Stimulated activated naive CD8-positive, alpha-beta T cell treated with anti-CD3 and anti-CD28 coated beads, Interleukin-15, Interleukin-2, amounts not matched to agents 100 U/mL and 50 U/mL, for 24 hours (primary cell): ENCODE results near the gene PRRT1B.
"Not testable (repeated sequence)": the region's sequence is repeated elsewhere in the genome, so short reads cannot be mapped to it uniquely, and the experiment has no call there.

Source experiments
- ATAC-seq: fragments of 150-1000 bp; cut with Tn5 transposase; one replicate; pipeline ENCODE4 v1.10.0; 2021
- DNase-seq: peaks from one replicate; pipeline ENCODE4 v3.0.0; 2021

Gene PRRT1B

GRCh38 chr9:131545003-131545785 lies at the start of gene PRRT1B:
PRRT1B (plus strand) TSS chr9:131545523; CDS start chr9:131545616, 93 bp downstream.
- ATAC-seq (no peak), DNase-seq (no peak)

GRCh38 chr9:131495785-131496184 lies 49.5 kb upstream of the PRRT1B start:
- no peak for DNase-seq
- no peak for ATAC-seq

GRCh38 chr9:131496844-131497405 lies 48.4 kb upstream of the PRRT1B start:
- DNase-seq (no peak), ATAC-seq (no peak)

DNA sequence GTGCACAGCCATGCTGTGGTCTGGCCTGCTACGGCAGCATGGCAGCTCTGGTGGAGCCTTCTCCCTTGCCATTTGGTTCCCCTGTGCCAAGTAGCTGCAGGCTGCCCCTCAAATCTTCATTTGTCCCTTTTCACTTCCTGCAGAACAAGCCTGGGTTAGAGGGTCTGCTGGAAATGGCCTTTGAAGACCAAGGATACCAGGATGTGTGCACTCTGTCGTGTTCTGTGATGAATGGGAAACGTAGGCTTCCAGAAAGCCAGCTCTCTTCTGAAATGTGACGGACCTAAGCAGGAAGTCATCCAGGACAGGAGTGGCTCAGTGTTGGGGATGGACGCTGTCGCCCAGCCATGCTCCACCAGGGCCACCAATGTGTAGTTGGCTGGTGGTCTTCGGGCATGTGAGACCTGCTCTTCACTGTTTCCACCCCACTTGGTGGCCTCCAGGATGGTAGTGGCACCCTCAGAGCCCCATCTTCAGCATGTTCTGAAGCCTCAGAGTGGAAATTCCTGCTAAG lies 46.0 kb upstream of the PRRT1B start:
- DNase-seq = no peak
- no peak for ATAC-seq

- peak; percentile 66 for DNase-seq
- ATAC-seq = peak; percentile 56
Measured at GRCh38 chr9:131500377-131500776, 44.9 kb upstream of the PRRT1B start.

DNA sequence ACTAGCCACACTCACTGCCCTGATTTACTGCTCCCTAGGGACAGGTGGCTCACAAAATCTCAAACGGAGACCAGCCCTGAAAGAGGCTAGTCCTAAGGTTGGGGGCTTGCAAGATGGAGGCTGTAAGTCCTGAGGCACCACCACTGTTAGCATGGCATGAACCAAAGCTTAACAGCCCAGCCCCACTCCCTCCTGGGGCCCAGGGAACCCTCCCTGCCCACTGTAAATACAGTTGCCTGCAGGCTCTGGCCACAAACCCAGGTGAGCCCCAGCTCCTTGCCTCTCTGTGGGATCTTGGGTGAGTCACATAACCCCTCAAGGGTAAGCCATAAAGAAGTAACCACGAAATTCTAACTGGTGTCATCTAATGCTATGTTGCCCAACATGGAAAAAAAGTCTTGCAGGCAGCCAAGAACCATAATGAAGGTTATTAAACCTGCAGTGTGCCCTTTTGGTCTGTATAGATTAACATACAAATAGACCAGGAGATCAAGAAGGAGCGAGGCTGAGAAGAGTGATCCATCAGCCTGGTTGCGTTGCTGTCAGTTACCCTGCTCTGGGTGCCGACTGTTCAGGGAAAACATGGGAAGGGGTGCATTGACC lies 44.3 kb upstream of the PRRT1B start:
- DNase-seq (peak; percentile 73), ATAC-seq (peak; percentile 63)

DNA sequence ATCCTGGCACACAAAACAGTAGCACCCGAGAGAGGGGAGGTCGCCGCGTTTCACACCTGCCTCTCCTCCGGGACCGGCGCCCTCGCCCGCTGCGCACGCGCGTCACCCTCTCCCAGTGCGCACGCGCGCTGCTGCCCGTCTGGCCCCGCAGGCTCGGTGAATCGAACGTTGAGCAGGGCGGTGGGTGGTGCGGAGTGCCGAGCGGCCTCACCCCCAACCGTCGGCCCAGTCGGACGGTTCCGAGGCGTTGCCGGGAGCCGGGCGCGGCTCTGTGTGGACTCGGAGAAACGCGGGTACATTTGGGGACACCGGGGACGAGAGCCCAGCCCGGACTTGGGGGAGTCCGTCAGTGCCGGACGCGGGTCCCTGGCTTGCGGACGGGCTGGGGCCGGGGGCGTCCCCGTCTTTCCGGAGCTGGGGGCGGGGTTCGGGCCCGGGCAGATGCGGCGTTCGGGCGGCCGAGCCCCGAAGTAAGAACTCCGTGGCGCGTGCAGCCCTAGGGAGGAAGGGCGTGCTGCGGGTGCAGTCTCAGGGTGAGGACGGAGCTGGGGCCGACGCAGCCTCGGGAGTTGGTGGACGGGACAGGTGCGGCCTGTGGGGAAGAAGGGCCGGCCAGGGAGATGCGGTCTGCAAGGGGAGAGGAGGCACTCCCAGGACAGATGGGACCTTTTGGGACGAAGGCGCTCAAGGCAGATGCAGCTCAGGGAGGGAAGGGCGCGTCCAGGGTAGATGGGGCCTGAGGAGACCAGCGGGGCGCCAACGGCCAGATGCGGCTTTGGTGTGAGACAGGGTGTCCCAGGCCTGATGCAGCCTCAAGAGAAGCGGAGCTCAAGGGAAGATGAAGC lies 42.3 kb upstream of the PRRT1B start, which contains the start of gene POMT1:
Gene POMT1, plus strand, starts transcription at position 138 of the 845 bp plus-strand sequence. CDS start 1,301 bp downstream, outside the sequence.
- ATAC-seq = peak; percentile 54

DNA sequence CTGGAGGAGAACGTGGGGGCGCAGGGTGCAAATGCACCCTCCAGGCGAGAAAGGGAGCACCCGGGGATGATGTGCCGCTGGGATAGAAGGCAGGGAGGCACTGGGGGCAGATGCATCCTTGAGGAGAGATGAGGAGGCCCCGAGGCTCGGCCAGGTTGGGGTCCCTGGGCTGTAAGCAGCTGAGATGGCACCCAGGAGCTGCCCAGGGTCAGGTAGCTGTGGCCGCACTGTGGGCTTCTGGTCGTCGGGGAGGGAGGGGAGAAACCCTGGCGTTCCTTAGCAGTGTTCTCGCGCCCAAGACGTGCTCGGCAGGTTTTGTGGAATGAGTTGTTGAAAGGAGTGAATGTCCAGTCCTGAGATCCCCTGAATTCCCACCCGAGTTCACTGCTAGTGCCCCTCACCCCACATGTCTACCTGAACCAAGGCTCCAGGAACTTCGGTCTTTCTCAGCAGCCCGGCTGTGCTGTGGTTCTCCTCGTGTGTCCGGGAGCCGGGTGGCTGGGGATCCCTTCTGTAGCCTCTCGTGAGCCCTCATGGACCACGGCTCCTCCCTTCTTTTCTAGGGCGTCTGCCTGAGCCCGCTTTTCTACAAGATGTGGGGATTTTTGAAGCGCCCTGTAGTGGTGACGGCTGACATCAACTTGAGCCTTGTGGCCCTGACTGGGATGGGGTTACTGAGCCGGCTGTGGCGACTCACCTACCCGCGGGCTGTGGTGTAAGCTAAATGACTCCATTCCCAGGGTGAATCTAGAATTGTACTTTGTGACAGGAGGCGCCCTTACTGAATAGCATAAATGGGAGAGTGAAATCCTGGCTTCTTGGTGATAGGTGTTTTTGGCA lies 41.5 kb upstream of the PRRT1B start:
- peak; percentile 79 for DNase-seq

More for the DNA sequence above, 42.3 kb upstream of the PRRT1B start, which contains the start of gene POMT1:
- peak; percentile 91 for DNase-seq

GRCh38 chr9:131505012-131505411 lies 40.3 kb upstream of the PRRT1B start:
- DNase-seq = no peak

More for the DNA sequence above, 41.5 kb upstream of the PRRT1B start:
- ATAC-seq = peak; percentile 74

GRCh38 chr9:131511416-131511815 lies 33.9 kb upstream of the PRRT1B start:
- no peak for ATAC-seq
- no peak for DNase-seq

More at GRCh38 chr9:131505012-131505411, 40.3 kb upstream of the PRRT1B start:
- ATAC-seq = no peak

GRCh38 chr9:131511880-131512279 lies 33.4 kb upstream of the PRRT1B start:
- DNase-seq = no peak
- ATAC-seq = no peak

DNA sequence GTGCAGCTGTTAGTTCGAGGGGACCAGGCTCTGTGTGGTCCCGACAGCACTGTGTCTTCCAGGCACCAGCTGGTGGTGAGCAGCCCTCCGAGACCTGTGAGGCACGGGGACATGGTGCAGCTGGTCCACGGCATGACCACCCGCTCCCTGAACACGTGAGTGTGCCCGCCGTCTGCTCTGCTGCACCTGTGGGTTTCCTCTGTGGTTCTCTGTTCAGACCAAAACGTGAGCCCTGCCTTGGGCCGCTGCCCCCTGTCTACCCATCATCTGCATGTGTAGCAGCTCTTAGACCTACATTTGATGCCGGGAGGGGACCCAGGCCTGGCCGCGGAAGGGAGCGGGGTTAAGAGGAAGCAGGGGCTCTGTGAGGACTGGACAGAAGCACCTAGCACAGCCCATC lies 32.1 kb upstream of the PRRT1B start:
- DNase-seq = no peak
- ATAC-seq = no peak

- DNase-seq, ATAC-seq: not testable (repeated sequence)
Measured at GRCh38 chr9:131515559-131516031, 29.7 kb upstream of the PRRT1B start.

- ATAC-seq = no peak
- DNase-seq = no peak
Measured at GRCh38 chr9:131516100-131516499, 29.2 kb upstream of the PRRT1B start.

DNA sequence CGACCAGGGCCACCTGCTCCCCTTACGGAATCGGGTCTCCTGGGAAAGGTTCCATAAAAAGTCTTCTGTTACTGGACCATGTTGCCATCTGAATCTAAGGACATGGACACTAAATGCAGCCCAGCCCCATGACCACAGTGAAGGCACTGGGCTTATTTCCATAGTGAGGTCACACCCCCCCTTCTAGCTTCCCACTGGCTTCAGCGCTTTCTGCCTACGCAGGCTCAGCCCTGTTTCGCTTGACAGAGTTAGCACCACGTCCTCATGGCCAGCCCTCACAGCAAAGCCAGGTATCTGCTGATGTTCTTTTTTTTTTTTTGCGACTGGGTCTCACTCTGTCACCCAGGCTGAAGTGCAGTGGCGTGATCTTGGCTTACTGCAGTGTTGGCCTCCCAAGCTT lies 28.4 kb upstream of the PRRT1B start:
- ATAC-seq (no peak), DNase-seq (no peak)

GRCh38 chr9:131517761-131518190 lies 27.5 kb upstream of the PRRT1B start:
- DNase-seq (no peak), ATAC-seq (no peak)

DNA sequence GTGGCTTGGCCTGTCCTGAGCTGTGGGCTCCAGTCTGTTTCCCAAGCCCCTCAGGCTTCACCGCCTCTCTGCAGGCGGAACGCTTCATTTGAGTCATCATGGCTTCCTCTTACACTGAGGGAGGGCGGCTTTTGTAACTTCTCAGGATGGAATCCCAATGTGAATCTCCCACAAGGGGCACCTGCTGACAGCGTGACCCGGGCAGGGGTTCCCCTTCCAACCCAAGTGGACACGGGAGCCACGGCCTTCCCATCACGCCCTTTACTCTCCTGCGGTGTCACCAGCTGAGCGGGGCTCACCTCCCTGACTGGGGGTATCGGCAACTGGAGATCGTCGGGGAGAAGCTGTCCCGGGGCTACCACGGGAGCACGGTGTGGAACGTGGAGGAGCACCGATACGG lies 26.8 kb upstream of the PRRT1B start:
- ATAC-seq = no peak

GRCh38 chr9:131520503-131520902 lies 24.8 kb upstream of the PRRT1B start:
- ATAC-seq (no peak), DNase-seq (no peak)

More for the DNA sequence above, 26.8 kb upstream of the PRRT1B start:
- no peak for DNase-seq

DNA sequence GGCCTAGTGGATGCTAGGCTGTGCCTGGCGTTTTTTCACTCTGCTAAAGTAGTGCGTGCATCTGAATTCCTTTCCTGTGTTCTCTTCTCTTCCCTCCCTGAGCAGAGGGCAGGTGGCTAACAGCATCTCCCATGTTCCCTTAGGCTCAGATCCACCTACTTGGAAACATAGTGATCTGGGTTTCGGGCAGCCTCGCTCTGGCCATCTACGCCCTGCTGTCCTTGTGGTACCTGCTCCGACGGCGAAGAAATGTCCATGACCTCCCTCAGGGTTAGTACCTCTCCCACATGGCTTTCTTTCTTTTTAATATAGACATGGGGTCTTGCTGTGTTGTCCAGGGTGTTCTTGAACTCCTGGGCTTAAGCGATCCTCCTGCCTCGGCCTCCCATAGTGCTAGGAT lies 24.1 kb upstream of the PRRT1B start:
- no peak for DNase-seq
- no peak for ATAC-seq

DNA sequence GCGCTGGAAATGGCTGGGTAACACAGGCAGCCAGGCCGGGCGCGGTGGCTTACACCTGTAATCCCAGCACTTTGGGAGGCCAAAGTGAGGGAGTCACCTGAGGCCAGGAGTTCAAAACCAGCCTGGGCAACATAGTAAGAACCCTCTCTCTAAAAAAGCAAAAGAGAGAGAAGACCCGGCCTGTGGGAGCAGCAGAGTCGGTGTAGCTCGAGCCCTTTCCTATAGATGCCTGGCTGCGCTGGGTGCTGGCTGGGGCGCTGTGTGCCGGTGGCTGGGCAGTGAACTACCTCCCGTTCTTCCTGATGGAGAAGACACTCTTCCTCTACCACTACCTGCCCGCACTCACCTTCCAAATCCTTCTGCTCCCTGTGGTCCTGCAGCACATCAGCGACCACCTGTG lies 23.5 kb upstream of the PRRT1B start:
- DNase-seq (no peak), ATAC-seq (no peak)
